Trophoblast cell (in vitro differentiated cells and primary cell): Measurements from ENCODE around the gene AHNAK2.
A peak's percentile ranks its signal among the peaks of the same experiment; 100 is the strongest.

Experiments used
- DNase-seq, 2 donors: peaks; one replicate each; pipeline ENCODE4 v3.0.0-alpha.2; 2016
- H2AFZ ChIP-seq: 2 replicates; pipeline ENCODE4 v1.6.1; 2013; ENCODE audit warnings: low read length, moderate library complexity, mild to moderate bottlenecking; ENCODE audit not compliant: insufficient read depth, poor library complexity
- H2AK5ac ChIP-seq: 2 replicates; pipeline ENCODE4 v1.6.1; 2013; ENCODE audit warnings: mild to moderate bottlenecking, low read length
- H2BK120ac ChIP-seq: 2 replicates; pipeline ENCODE4 v1.6.1; 2013; ENCODE audit warnings: low read length, mild to moderate bottlenecking, moderate library complexity; ENCODE audit not compliant: insufficient read depth, poor library complexity
- H2BK12ac ChIP-seq: 2 replicates; pipeline ENCODE4 v1.6.1; 2013; ENCODE audit warnings: mild to moderate bottlenecking, low read length, moderate library complexity
- H2BK5ac ChIP-seq: 2 replicates; pipeline ENCODE4 v1.6.1; 2013; ENCODE audit warnings: low read length, low read depth, moderate library complexity, mild to moderate bottlenecking; ENCODE audit not compliant: poor library complexity
- H3K14ac ChIP-seq: 2 replicates; pipeline ENCODE4 v1.6.1; 2013; ENCODE audit warnings: mild to moderate bottlenecking, low read length
- H3K18ac ChIP-seq: 2 replicates; pipeline ENCODE4 v1.6.1; 2013; ENCODE audit warnings: mild to moderate bottlenecking, low read length
- H3K23ac ChIP-seq: 2 replicates; pipeline ENCODE4 v1.6.1; 2013; ENCODE audit warnings: low read length
- H3K27ac ChIP-seq: 2 replicates; pipeline ENCODE4 v1.5.1; 2013; ENCODE audit warnings: low read depth, mild to moderate bottlenecking, inconsistent platforms, low read length, moderate library complexity
- H3K27me3 ChIP-seq: 2 replicates; pipeline ENCODE4 v1.6.1; 2013; ENCODE audit warnings: inconsistent platforms, mild to moderate bottlenecking, low read length, moderate library complexity; ENCODE audit not compliant: insufficient read depth
- H3K36me3 ChIP-seq, 2 experiments: 1 replicate in 1 of 2; 2 replicates in 1 of 2; pipeline ENCODE4 v1.6.1; 2013; ENCODE audit warnings: low read length in 2 of 2, mild to moderate bottlenecking in 2 of 2, moderate library complexity in 1 of 2; ENCODE audit not compliant: insufficient read depth in 2 of 2, control insufficient read depth in 1 of 2
- H3K4ac ChIP-seq: 2 replicates; pipeline ENCODE4 v1.6.1; 2013; ENCODE audit warnings: low read depth, mild to moderate bottlenecking, low read length, moderate library complexity
- H3K4me1 ChIP-seq, 2 experiments: 1 replicate in 1 of 2; 2 replicates in 1 of 2; pipeline ENCODE4 v1.6.1; 2013; ENCODE audit warnings: low read length in 2 of 2, mild to moderate bottlenecking in 2 of 2, moderate library complexity in 1 of 2; ENCODE audit not compliant: insufficient read depth in 2 of 2, control insufficient read depth in 1 of 2
- H3K4me2 ChIP-seq: 2 replicates; pipeline ENCODE4 v1.6.1; 2013; ENCODE audit warnings: inconsistent platforms, mild to moderate bottlenecking, low read length, moderate library complexity
- H3K4me3 ChIP-seq: 2 replicates; pipeline ENCODE4 v1.5.1; 2013; ENCODE audit warnings: mild to moderate bottlenecking, low read depth, low read length, inconsistent platforms
- H3K79me1 ChIP-seq: one replicate; pipeline ENCODE4 v1.6.1; 2013; ENCODE audit warnings: low read length
- H3K79me2 ChIP-seq: 2 replicates; pipeline ENCODE4 v1.6.1; 2013; ENCODE audit warnings: low read length, mild to moderate bottlenecking; ENCODE audit not compliant: control insufficient read depth, insufficient read depth, poor library complexity
- H3K9ac ChIP-seq: 2 replicates; pipeline ENCODE4 v1.6.1; 2013; ENCODE audit warnings: mild to moderate bottlenecking, low read length
- H3K9me3 ChIP-seq: 2 replicates; pipeline ENCODE4 v1.6.1; 2013; ENCODE audit warnings: low read depth, mild to moderate bottlenecking, control low read depth, inconsistent platforms, low read length; ENCODE audit not compliant: insufficient read depth
- H4K12ac ChIP-seq: 2 replicates; pipeline ENCODE4 v1.6.1; 2013; ENCODE audit warnings: low read depth, mild to moderate bottlenecking, low read length, moderate library complexity
- H4K8ac ChIP-seq: 2 replicates; pipeline ENCODE4 v1.6.1; 2013; ENCODE audit warnings: low read depth, mild to moderate bottlenecking, low read length, moderate library complexity
- H4K91ac ChIP-seq: one replicate; pipeline ENCODE4 v1.6.1; 2013; ENCODE audit warnings: low read depth, mild to moderate bottlenecking, low read length, moderate library complexity
- WGBS: extraction: QIAGEN DNeasy Blood & Tissue Kit; methylation state at CpG from one replicate; pipeline ENCODE4 v1.1.7; 2013; ENCODE audit warnings: missing lambda C conversion rate; ENCODE audit not compliant: insufficient read length, insufficient coverage; ENCODE audit errors: extremely low coverage; 5-methylcytosine and 5-hydroxymethylcytosine counted together

The AHNAK2 gene

GRCh38 chr14:104984056-104984894 is 6.1 kb upstream of the AHNAK2 start:
- Histone ChIP-seq H2AK5ac (peak overlapping the region; percentile 50), H2BK12ac (peak overlapping the region; percentile 42), H4K12ac (no peak overlapping the region), H3K23ac (no peak overlapping the region), H3K14ac (no peak overlapping the region), H2BK5ac (no peak overlapping the region), H3K4me1 (peaks cover 5 to 12% of the 10 kb centered on the region in 2 experiments), H3K79me1 (no peaks in the 10 kb centered on the region), H3K18ac (no peak overlapping the region), H4K8ac (no peak overlapping the region), H3K4me3 (no peak overlapping the region), H3K27ac (no peak overlapping the region), H3K27me3 (no peaks in the 10 kb centered on the region), H3K9me3 (peaks cover 3% of the 10 kb centered on the region), H3K4me2 (no peak overlapping the region), H3K4ac (no peak overlapping the region), H2AFZ (no peak overlapping the region), H3K79me2 (peaks cover 4% of the 10 kb centered on the region), H3K36me3 (no peaks in the 10 kb centered on the region), H2BK120ac (no peak overlapping the region), H4K91ac (no peak overlapping the region), H3K9ac (no peak overlapping the region)
- DNase-seq: no peak
- no CpG with 5 or more reads among the region's 15 CpGs for WGBS

- no peak overlapping the region for H2BK120ac ChIP-seq
- no peak overlapping the region for H3K18ac ChIP-seq
- no peak overlapping the region for H3K14ac ChIP-seq
- no peak overlapping the region for H2AK5ac ChIP-seq
- H4K12ac ChIP-seq: no peak overlapping the region
- peaks cover 4% of the 10 kb centered on the region for H3K27me3 ChIP-seq
- peaks cover 4% of the 10 kb centered on the region for H3K79me2 ChIP-seq
- no peak overlapping the region for H3K9ac ChIP-seq
- H3K36me3 ChIP-seq: no peaks in the 10 kb centered on the region
- H2BK5ac ChIP-seq: no peak overlapping the region
- H2BK12ac ChIP-seq: no peak overlapping the region
- H3K27ac ChIP-seq: no peak overlapping the region
- no peak overlapping the region for H3K4ac ChIP-seq
- H3K23ac ChIP-seq: no peak overlapping the region
- no peak overlapping the region for H4K91ac ChIP-seq
- no CpG with 5 or more reads among the region's 12 CpGs for WGBS
- no peaks in the 10 kb centered on the region for H3K79me1 ChIP-seq
- H3K4me3 ChIP-seq: no peak overlapping the region
- H2AFZ ChIP-seq: no peak overlapping the region
- no peak overlapping the region for H3K4me2 ChIP-seq
- no peak for DNase-seq
- no peak overlapping the region for H4K8ac ChIP-seq
- H3K4me1 ChIP-seq: peaks cover 5 to 12% of the 10 kb centered on the region in 2 experiments
- peaks cover 3% of the 10 kb centered on the region for H3K9me3 ChIP-seq
Measured at GRCh38 chr14:104983231-104983721, 5.1 kb upstream of the AHNAK2 start.

- DNase-seq: no peak
- no peak overlapping the region for H2BK120ac ChIP-seq
- H3K9me3 ChIP-seq: peaks cover 3% of the 10 kb centered on the region
- no peak overlapping the region for H3K14ac ChIP-seq
- H3K4me3 ChIP-seq: no peak overlapping the region
- peaks cover 4% of the 10 kb centered on the region for H3K79me2 ChIP-seq
- no peak overlapping the region for H4K8ac ChIP-seq
- no peak overlapping the region for H4K91ac ChIP-seq
- H2AFZ ChIP-seq: no peak overlapping the region
- H3K27ac ChIP-seq: no peak overlapping the region
- H3K4me2 ChIP-seq: no peak overlapping the region
- peaks cover 5 to 15% of the 10 kb centered on the region in 2 experiments for H3K4me1 ChIP-seq
- no peak overlapping the region for H3K4ac ChIP-seq
- H3K27me3 ChIP-seq: peaks cover 4% of the 10 kb centered on the region
- H4K12ac ChIP-seq: no peak overlapping the region
- H3K79me1 ChIP-seq: no peaks in the 10 kb centered on the region
- H2AK5ac ChIP-seq: no peak overlapping the region
- no peak overlapping the region for H2BK12ac ChIP-seq
- H3K36me3 ChIP-seq: no peaks in the 10 kb centered on the region
- no peak overlapping the region for H2BK5ac ChIP-seq
- no peak overlapping the region for H3K18ac ChIP-seq
- no peak overlapping the region for H3K23ac ChIP-seq
- WGBS: no CpG with 5 or more reads among the region's 10 CpGs
- H3K9ac ChIP-seq: no peak overlapping the region
Measured at GRCh38 chr14:104982548-104983230, 4.5 kb upstream of the AHNAK2 start.

- no peak overlapping the region for H2BK5ac ChIP-seq
- no peak overlapping the region for H3K9ac ChIP-seq
- H3K4me2 ChIP-seq: no peak overlapping the region
- H4K12ac ChIP-seq: no peak overlapping the region
- H3K79me2 ChIP-seq: peaks cover 4% of the 10 kb centered on the region
- H3K18ac ChIP-seq: no peak overlapping the region
- peaks cover 8% of the 10 kb centered on the region for H3K9me3 ChIP-seq
- peaks cover 7 to 18% of the 10 kb centered on the region in 2 experiments for H3K4me1 ChIP-seq
- no peak overlapping the region for H3K4me3 ChIP-seq
- H3K79me1 ChIP-seq: no peaks in the 10 kb centered on the region
- no peaks in the 10 kb centered on the region for H3K36me3 ChIP-seq
- H2AFZ ChIP-seq: no peak overlapping the region
- no peak overlapping the region for H3K23ac ChIP-seq
- WGBS: no CpG with 5 or more reads among the region's 17 CpGs
- H3K14ac ChIP-seq: no peak overlapping the region
- H4K91ac ChIP-seq: no peak overlapping the region
- peaks cover 10% of the 10 kb centered on the region for H3K27me3 ChIP-seq
- no peak overlapping the region for H2AK5ac ChIP-seq
- no peak overlapping the region for H2BK120ac ChIP-seq
- H3K4ac ChIP-seq: no peak overlapping the region
- H3K27ac ChIP-seq: no peak overlapping the region
- H2BK12ac ChIP-seq: no peak overlapping the region
- DNase-seq: no peak
- no peak overlapping the region for H4K8ac ChIP-seq
Measured at GRCh38 chr14:104981699-104982541, 3.7 kb upstream of the AHNAK2 start.
